Left ventricle myocardium superior (tissue), 1 donor: ENCODE data around the gene NBL1. TPM values are rescaled to one million over a fixed set of nuclear protein-coding genes. Genes with fewer than 3 reads are reported as not detected.
A peak's percentile ranks its signal among the peaks of the same experiment; 100 is the strongest.

ENCODE experiments used
- ATAC-seq: fragments of 200-7000 bp; cut with Tn5 transposase; one replicate; pipeline ENCODE4 v1.9.1; 2020; ENCODE audit warnings: mild to moderate bottlenecking, moderate library complexity
- DNase-seq: peaks from one replicate; pipeline ENCODE4 v3.0.0-alpha.2; 2020
- intact Hi-C: fragments of 100-400 bp; cut with micrococcal nuclease; formaldehyde crosslinking; loops from one replicate; pipeline ENCODE4 v1.11.0; 2022
- total RNA-seq: library from RNA; stranded (reverse); fragmentation: NEBNext Ultra II Directional; extraction: Animal tissue kit (Norgen Biotek cat#: 25700); gene quantifications from one replicate; pipeline ENCODE4 v1.2.1, GENCODE V29; 2021
- donor health status: DM: no; HTN: yes; CAD: no; lungs with severe emphysema.

Gene NBL1
- total RNA-seq, 1 donor from 2014 or later: 49.1 TPM

DNA sequence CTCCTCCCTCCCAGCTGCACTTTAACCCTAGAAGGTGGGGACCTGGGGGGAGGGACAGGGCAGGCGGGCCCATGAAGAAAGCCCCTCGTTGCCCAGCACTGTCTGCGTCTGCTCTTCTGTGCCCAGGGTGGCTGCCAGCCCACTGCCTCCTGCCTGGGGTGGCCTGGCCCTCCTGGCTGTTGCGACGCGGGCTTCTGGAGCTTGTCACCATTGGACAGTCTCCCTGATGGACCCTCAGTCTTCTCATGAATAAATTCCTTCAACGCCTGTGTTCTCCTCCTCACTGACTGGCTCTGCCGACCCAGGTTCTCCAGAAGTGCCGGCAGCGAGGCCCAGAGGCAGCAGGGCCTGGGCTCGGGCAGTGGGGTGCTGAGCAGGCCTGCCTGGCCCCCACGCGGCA, 14.1 kb downstream of the NBL1 start:
- no peak for ATAC-seq
- no peak for DNase-seq
- intact Hi-C loops: loop anchor here (10.0 kb wide), 1 partner anchor 163 kb away; no protein-coding TSS in a partner anchor

DNA sequence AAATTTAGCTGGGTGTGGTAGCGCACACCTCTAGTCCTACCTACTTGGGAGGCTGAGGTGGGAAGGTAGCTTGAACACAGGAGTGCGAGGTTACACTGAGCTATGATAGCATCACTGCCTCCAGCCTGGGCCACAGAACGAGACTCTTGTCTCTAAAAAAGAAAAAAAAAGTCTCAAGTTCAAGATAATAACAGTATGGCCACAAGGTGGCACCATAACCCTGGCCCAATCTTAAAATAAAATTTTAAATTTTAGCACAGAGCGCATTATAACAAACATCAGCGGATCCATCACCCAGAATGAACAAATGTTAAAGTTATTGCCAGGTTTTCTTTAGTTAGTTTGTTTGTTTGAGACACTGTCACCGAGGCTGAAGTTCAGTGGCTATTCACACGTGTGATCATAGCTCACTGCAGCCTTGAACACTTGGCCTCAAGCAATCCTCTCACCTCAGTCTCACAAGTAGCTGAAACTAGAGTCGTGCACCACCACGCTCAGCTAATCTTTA, 17.7 kb downstream of the NBL1 start:
- DNase-seq (no peak), ATAC-seq (no peak)
- intact Hi-C loops: no loop called here

DNA sequence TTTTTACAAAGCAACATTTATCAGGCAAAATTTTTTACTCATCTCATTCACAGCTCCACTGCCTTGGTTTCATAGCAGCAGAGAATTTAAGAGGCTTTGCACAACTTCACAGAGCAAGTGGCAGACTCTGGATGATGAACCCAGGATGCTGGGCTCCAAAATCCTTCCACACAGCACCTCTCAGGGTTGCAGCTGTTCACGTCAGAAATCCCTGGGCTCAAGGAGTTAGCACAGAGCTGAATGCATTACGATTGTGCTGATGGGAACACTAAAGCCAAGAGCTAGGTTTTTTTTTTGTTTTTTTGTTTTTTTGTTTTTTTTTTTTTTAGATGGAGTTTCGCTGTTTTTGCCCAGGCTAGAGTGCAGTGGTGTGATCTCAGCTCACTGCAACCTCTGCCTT, 18.2 kb downstream of the NBL1 start:
- no peak for DNase-seq
- ATAC-seq: no peak
- intact Hi-C loops: no loop called here

DNA sequence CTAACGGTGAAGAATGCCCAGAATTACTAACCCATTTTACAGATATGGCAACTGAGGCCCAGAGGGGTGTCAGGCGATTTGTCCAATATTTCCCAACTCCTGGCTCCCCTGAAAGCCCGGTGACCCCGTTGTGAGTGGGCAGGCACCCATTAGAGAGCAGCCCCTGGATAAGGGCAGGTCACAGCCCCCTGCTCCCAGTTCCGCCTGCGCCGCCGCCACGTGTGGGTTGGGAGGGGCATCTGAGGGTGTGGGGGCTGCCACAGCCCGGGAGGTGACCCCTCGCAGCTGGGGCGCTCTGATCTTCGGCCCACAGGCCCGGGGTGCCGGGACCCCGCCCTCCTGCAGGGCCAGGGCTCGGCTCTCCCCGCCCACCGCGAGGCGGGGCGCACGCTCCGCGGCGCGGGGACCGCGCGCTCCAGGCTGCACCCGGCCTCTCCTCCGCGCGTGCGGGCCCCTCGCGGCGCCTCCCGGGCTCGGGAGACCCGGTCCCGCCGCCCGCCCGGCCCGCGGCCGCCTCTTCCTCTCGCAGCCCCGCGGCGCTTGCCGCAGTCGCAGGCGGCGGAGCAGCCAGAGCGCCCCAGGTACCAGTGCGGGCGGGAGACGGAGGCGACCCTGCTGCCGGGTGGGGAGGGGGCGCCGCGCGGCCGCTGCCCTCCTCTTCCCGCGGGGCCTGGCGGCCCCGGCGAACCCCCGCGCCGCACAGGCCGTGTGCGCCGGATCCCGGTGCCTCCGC, 20.5 kb downstream of the NBL1 start, which contains the start of gene HTR6:
HTR6 (plus strand) TSS at position 423 of the 733 bp plus-strand sequence. CDS start 879 bp downstream, outside the sequence.
- ATAC-seq (no peak), DNase-seq (no peak)
- intact Hi-C loops: no loop called here

DNA sequence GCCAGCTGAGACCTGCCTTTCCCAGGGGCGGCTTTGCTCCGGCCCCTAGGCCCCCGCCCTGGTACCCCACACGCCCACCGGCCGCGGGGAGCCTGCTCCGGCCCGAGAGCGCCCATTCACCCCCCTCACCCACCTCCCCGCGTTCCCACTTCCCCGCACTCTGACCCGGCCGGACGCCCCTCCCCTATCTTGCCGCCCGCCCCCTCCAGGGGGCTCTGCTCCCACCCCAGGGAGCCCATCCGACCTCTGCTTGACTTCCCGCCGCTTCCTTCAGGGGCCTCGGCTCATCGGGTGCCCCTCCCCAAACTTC, 21.0 kb downstream of the NBL1 start:
- no peak for ATAC-seq
- intact Hi-C loops: no loop called here
- no peak for DNase-seq

DNA sequence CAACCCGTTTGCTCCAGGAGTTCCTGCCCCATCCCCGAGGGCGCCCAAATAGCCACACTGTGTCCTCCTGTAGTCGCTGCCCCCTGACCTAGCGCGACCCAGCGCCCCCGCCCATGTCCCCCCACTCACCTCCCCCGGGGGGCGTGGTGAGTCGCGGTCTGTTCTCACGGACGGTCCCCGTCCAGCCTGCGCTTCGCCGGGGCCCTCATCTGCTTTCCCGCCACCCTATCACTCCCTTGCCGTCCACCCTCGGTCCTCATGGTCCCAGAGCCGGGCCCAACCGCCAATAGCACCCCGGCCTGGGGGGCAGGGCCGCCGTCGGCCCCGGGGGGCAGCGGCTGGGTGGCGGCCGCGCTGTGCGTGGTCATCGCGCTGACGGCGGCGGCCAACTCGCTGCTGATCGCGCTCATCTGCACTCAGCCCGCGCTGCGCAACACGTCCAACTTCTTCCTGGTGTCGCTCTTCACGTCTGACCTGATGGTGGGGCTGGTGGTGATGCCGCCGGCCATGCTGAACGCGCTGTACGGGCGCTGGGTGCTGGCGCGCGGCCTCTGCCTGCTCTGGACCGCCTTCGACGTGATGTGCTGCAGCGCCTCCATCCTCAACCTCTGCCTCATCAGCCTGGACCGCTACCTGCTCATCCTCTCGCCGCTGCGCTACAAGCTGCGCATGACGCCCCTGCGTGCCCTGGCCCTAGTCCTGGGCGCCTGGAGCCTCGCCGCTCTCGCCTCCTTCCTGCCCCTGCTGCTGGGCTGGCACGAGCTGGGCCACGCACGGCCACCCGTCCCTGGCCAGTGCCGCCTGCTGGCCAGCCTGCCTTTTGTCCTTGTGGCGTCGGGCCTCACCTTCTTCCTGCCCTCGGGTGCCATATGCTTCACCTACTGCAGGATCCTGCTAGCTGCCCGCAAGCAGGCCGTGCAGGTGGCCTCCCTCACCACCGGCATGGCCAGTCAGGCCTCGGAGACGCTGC, 21.7 kb downstream of the NBL1 start:
- DNase-seq (no peak), ATAC-seq (no peak)

DNA sequence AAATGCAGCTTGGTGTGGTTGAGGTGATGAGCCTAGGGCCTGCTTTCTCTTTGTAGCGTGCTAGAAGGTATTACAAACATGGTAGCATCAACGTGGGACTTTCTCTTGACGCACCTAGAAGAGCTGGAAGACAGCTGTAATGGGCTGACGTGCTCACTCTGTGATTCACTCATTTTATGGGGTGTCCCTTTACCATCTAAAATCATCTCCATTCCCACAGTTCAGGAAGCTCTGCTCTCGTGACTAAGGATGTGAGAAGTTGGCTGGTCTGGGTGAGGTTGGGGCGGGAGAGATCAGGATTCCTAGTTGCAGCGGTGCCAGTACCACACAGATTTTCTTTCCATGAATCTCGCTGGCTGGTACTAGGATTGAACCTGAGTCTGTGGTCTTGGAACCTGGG, 24.8 kb downstream of the NBL1 start:
- intact Hi-C loops: no loop called here
- DNase-seq: no peak
- ATAC-seq: no peak

More for the DNA sequence above, 21.7 kb downstream of the NBL1 start:
- intact Hi-C loops: no loop called here

DNA sequence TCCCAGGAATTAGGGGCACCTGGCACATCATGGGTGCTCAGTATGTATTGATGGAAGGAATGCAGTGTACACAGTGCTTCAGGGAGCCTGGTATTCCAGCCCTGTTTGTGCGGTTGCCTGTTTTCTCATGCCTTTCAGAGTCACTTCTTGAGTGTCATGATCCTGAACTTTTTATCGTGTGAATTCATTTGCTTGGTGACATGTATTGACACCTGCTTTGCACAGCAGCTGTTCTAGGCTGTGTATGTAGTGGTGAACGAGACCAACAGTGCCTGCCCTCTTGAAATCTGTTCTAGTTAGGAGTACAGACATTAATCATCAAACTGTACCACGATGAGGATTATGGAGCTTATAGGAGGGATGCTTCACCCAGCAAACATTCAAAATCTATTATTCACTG, 26.7 kb downstream of the NBL1 start:
- DNase-seq (no peak), ATAC-seq (no peak)
- intact Hi-C loops: no loop called here

DNA sequence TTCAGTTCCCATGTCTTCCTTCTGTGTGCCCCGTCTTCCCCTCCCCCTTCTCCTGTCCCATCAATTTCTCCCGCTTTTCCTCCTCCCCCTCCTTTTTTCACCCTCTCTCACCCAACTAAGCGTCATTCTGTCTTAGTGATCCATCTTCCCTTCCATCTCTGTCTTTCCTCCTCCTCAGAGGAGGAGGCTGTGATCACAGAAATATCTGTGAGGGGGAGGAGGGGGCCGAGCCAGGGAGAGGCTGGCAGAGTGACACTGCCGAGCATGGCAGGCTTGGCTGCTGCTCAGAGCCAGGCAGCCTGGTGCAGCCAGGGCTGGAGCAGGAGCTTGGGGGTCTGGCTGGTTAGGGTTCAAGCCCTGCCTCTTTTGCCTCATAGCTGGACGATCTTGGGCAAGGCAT, 28.1 kb downstream of the NBL1 start:
- ATAC-seq (no peak), DNase-seq (no peak)
- intact Hi-C loops: no loop called here

DNA sequence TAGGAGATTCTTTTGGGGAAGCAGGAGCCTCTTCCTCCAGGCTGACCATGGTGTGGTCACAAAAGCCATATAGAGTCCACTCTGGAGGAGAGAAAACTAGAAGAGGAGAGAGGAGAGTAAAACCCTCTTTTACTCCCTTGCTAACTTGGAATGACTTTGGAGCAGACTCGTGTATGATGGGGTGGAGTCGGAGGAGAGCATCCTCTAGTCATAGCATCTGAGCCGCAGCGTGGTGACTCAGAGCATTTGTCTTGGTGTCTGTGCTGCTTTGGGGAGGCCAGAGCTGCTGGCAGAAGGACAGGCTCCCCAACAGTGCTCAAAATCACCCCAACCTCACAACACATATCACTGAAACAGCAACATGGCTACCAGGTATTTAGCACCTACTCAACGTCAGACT, 31.7 kb downstream of the NBL1 start:
- ATAC-seq (no peak), DNase-seq (no peak)
- intact Hi-C loops: no loop called here

DNA sequence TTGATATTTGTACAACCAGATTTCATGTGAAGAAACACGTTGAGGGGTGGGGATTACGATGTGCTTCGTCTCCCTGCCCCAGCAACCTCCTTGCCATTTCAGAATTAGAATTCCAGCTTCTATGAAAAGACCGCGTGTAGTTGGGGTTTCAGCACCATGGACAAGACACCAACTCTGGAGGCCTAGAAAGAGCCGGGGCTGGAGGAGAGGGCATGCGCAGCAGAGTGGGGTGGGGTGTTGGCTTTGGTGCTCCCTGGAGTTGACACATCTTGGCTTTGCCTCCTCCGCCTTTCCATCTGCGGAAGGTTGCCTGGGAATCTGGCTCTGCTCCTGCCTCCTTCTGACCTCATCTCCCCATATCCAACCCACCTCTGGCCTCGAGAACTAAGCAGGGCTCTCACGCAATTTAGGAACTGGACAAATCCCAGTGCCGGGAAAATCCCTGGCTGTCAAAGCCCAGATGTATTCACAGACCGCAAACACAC, 32.4 kb downstream of the NBL1 start:
- intact Hi-C loops: no loop called here
- peak; percentile 70 for DNase-seq
- ATAC-seq: peak; percentile 89

DNA sequence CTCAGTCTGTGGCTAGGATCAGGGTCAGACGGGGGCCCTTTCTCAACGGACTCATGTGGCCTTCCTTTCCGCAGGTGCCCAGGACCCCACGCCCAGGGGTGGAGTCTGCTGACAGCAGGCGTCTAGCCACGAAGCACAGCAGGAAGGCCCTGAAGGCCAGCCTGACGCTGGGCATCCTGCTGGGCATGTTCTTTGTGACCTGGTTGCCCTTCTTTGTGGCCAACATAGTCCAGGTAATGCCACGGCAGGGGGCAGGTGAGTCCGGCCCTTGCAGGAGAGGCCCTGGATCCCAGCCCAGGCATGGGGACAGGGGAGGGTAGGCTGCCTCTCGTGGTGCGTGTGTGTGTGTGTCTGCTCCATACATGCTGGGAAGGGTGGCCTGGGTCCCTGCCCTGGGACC, 34.4 kb downstream of the NBL1 start:
- no peak for DNase-seq
- intact Hi-C loops: no loop called here
- ATAC-seq: no peak

DNA sequence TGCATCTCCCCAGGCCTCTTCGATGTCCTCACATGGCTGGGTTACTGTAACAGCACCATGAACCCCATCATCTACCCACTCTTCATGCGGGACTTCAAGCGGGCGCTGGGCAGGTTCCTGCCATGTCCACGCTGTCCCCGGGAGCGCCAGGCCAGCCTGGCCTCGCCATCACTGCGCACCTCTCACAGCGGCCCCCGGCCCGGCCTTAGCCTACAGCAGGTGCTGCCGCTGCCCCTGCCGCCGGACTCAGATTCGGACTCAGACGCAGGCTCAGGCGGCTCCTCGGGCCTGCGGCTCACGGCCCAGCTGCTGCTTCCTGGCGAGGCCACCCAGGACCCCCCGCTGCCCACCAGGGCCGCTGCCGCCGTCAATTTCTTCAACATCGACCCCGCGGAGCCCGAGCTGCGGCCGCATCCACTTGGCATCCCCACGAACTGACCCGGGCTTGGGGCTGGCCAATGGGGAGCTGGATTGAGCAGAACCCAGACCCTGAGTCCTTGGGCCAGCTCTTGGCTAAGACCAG, 34.9 kb downstream of the NBL1 start:
- DNase-seq (no peak), ATAC-seq (no peak)
- intact Hi-C loops: no loop called here

DNA sequence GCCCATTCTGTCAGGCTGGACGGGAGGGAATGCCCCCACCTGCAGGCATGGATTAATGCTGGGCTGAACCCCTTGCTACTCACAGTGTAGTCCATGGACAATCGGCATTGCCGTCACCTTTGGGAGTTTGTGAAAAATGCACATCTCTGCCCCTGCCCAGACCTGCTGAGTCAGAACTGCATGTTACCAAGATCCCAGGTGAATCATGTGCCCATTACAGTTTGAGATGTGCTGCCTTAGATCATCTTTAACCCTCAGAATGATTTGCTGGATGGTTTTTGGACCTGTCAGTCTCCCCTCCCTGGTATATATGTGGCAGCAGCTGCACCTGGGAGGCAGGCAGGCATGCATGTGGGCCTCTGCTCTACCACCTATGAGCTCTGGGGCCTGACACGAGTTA, 35.6 kb downstream of the NBL1 start:
- intact Hi-C loops: no loop called here
- DNase-seq (no peak), ATAC-seq (no peak)

DNA sequence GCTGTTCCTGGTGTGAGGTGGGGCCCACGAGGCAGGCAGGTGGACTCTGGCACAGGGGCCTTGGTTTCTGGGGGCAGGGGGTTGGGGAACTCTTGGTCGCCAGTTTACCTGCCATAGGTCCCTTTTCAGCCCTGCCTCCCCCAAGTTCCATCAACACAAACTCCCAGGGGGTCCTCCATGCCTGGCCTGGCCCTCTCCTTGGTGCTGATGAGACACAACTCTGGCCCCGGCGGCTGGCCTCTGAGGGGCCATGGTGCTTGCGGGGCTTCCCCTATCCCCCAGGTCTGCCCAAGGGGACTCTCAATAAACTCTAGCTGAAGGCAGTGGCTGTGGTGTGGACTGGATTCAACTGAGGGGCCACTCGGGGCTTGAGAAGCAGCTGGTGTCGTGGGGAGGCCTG, 36.5 kb downstream of the NBL1 start:
- intact Hi-C loops: no loop called here
- ATAC-seq (no peak), DNase-seq (no peak)

DNA sequence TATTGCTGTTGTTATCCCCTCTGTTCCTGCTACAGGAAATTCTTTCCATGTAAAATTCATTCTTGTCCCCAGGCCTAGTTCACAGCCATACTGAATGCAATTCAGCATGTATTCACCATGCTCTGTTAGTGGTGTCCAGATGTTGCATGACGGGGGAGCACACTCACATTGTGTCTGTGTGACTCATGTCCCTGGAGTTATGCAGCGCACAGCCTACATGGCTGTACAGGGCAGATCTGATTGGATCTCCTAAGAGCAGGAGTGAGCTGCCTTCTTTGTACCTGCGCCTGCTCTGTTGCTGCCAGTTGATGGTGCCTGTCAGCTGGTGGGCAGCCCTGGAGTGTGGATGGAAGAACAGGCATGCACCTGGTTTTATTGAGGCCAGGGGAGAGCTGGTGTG, 38.1 kb downstream of the NBL1 start:
- ATAC-seq: peak; percentile 44
- intact Hi-C loops: no loop called here
- DNase-seq: no peak

DNA sequence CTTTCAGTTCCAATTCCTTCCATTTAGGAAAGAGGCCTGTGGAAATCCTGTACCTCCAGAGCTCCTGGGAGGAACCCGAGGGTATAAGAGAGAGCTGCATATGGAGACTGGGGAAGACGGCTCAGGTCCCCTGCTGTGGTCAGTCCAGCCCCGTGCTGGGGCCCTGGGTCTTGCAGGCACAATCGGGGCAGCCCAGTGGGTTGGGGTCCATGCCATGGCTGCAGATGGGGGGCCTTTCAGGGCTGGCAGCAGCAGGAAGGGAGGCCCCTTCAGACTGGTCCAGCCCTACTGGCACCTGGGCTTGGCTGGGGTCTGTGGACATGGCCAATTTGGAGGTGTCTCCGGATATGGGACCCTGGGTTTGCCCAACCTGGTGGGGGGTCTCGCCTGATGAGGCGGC, 38.8 kb downstream of the NBL1 start:
- no peak for ATAC-seq
- intact Hi-C loops: no loop called here
- DNase-seq: no peak

DNA sequence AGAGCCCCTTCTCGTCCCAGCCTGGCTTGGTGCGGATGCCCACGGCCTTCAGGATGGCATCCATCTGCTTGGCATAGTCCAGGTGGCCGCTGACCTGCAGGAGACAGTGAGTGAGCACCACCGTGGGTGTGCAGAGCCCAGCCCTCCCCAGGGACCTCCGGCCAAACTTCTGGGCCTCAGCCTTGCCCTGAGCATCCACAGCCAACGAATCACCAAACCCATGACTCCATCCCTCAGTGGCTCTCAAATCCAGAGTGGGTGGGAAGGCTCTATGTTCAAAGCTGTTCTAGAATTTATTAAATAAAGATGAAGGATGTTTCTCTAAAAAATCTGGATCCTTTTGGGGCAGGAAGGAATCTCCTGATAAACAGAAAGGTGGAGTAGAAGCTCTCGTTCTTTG, 39.2 kb downstream of the NBL1 start:
- ATAC-seq (no peak), DNase-seq (no peak)
- intact Hi-C loops: no loop called here

DNA sequence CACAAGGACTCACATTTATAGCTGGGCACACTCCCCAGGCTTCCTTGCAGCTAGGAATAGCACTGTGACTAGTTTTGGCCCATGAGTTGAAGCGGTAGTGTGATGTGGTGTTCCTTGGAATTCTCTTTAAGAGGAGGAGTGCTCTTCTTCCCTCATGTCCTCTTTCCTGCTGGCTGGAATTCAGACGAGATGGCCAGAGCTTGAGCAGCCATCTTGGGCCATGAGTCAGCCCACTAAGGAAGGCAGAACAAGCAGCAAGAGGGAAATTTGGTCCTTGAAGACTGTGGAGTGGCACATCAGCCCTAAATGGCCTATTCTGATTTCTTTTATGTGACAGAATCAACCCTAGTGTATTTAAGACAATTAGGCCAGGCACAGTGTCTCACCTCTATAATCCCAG, 40.6 kb downstream of the NBL1 start:
- DNase-seq (no peak), ATAC-seq (no peak)
- intact Hi-C loops: no loop called here

DNA sequence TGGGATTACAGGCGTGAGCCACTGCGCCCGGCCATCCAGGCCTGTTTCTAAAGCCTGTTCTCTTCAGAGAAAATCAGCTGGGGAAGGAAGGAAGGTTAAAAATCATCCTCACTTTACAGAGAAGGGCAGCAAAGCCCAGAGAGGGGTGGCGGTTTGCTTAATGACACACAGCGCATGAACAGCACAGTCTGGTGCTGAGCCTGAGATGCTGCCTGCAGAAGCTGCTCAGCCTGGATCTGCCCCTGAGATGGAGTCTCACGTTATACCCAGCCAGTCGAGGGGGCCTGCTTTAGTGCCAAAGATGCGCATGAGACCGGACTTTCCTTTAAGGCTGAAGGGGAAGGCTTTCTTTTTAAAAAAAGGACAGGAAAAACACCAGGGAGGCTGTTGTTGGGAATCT, 41.9 kb downstream of the NBL1 start:
- intact Hi-C loops: no loop called here
- DNase-seq: no peak

More for the DNA sequence above, 41.9 kb downstream of the NBL1 start:
- ATAC-seq: no peak
